Limb (tissue), 2 donors: ENCODE results near the gene ELOA.
"Not testable (repeated sequence)": the region's sequence is repeated elsewhere in the genome, so short reads cannot be mapped to it uniquely, and the experiment has no call there.

Source experiments
- DNase-seq, 2 donors: peaks; one replicate each; pipeline ENCODE4 v3.0.0-alpha.2; 2016; ENCODE audit errors: extremely low spot score in 2 of 2

ELOA gene

GRCh38 chr1:23736437-23737134 lies 6.7 kb upstream of the ELOA start:
- no peak for DNase-seq

- no peak for DNase-seq
Observed at GRCh38 chr1:23741609-23742008, 1.7 kb upstream of the ELOA start.

- DNase-seq = no peak
Observed at GRCh38 chr1:23742670-23743286, 493 bp upstream of the ELOA start.

GRCh38 chr1:23745515-23745914 lies 2.2 kb downstream of the ELOA start:
- DNase-seq = no peak

GRCh38 chr1:23748016-23748415 lies 4.7 kb downstream of the ELOA start:
- no peak for DNase-seq

- no peak for DNase-seq
Observed at GRCh38 chr1:23751050-23751814, 8.0 kb downstream of the ELOA start.

- no peak for DNase-seq
Observed at GRCh38 chr1:23751815-23752200, 8.5 kb downstream of the ELOA start.

- DNase-seq = no peak
Observed at GRCh38 chr1:23752909-23753308, 9.6 kb downstream of the ELOA start.

- no peak for DNase-seq
Observed at GRCh38 chr1:23756676-23757075, 13.4 kb downstream of the ELOA start.

GRCh38 chr1:23757812-23758211 lies 14.5 kb downstream of the ELOA start:
- DNase-seq = no peak

GRCh38 chr1:23759277-23759676 lies 16.0 kb downstream of the ELOA start:
- no peak for DNase-seq

GRCh38 chr1:23763041-23763577 lies 19.8 kb downstream of the ELOA start:
- DNase-seq = no peak

- no peak for DNase-seq
Observed at GRCh38 chr1:23768733-23769132, 25.5 kb downstream of the ELOA start.

- peak; percentile 77 to 90 for DNase-seq
Observed at GRCh38 chr1:23772049-23772853, 29.0 kb downstream of the ELOA start.

- DNase-seq = no peak
Observed at GRCh38 chr1:23772854-23773242, 29.6 kb downstream of the ELOA start.

- DNase-seq = no peak
Observed at GRCh38 chr1:23774174-23774880, 31.1 kb downstream of the ELOA start.

- DNase-seq = no peak
Observed at GRCh38 chr1:23776217-23776616, 32.9 kb downstream of the ELOA start.

GRCh38 chr1:23777979-23778814 lies 34.9 kb downstream of the ELOA start, which contains the start of gene PITHD1:
PITHD1 (plus strand) TSS chr1:23778418; CDS start chr1:23778516, 98 bp downstream.
- DNase-seq = peak; percentile 81 to 93

GRCh38 chr1:23779826-23780371 lies 36.6 kb downstream of the ELOA start:
- DNase-seq = no peak

- not testable (repeated sequence) for DNase-seq
Observed at GRCh38 chr1:23783141-23783540, 39.9 kb downstream of the ELOA start.
